ENCODE measurements around the gene BOLA2.
"Not testable (repeated sequence)": the region's sequence is repeated elsewhere in the genome, so short reads cannot be mapped to it uniquely, and the experiment has no call there.

BOLA2 gene

GRCh38 chr16:29454269-29454668 lies at the start of gene BOLA2, which contains the start of gene SLX1B:
Gene BOLA2 (minus strand): TSS chr16:29454351. CDS start chr16:29454253, 98 bp downstream.
Gene SLX1B (plus strand): TSS chr16:29454533.
- FAIRE-seq = peak; percentile 99

GRCh38 chr16:29482276-29482675 lies 28.1 kb upstream of the BOLA2 start:
- FAIRE-seq = not testable (repeated sequence)

GRCh38 chr16:29472065-29472464 lies 17.9 kb upstream of the BOLA2 start:
- FAIRE-seq = not testable (repeated sequence)

- not testable (repeated sequence) for FAIRE-seq
Observed at GRCh38 chr16:29469660-29470059, 15.5 kb upstream of the BOLA2 start.

- not testable (repeated sequence) for FAIRE-seq
Observed at GRCh38 chr16:29467654-29468366, 13.7 kb upstream of the BOLA2 start.

- not testable (repeated sequence) for FAIRE-seq
Observed at GRCh38 chr16:29466904-29467303, 12.8 kb upstream of the BOLA2 start.

- FAIRE-seq = not testable (repeated sequence)
Observed at GRCh38 chr16:29465985-29466824, 12.1 kb upstream of the BOLA2 start.

- FAIRE-seq = not testable (repeated sequence)
Observed at GRCh38 chr16:29460647-29461030, 6.5 kb upstream of the BOLA2 start.

- FAIRE-seq = not testable (repeated sequence)
Observed at GRCh38 chr16:29459706-29460646, 5.8 kb upstream of the BOLA2 start, which contains the start of gene SULT1A4. Gene SULT1A4 (plus strand): TSS chr16:29459913. CDS start chr16:29461386, 1,473 bp downstream.

GRCh38 chr16:29457660-29458059 lies 3.5 kb upstream of the BOLA2 start:
- FAIRE-seq = not testable (repeated sequence)

GRCh38 chr16:29454828-29455227 lies 677 bp upstream of the BOLA2 start:
- not testable (repeated sequence) for FAIRE-seq

GRCh38 chr16:29453754-29454153 lies 397 bp downstream of the BOLA2 start:
- not testable (repeated sequence) for FAIRE-seq

GRCh38 chr16:29425390-29425789 lies 28.8 kb downstream of the BOLA2 start:
- FAIRE-seq = not testable (repeated sequence)

GRCh38 chr16:29423587-29423986 lies 30.6 kb downstream of the BOLA2 start:
- not testable (repeated sequence) for FAIRE-seq

- not testable (repeated sequence) for FAIRE-seq
Observed at GRCh38 chr16:29405249-29405648, 48.9 kb downstream of the BOLA2 start.

All from endometrium (tissue), 2 donors.